Measurements from ENCODE around the gene EIF3B.

Gene EIF3B

GRCh38 chr7:2381227-2381626 is 26.6 kb downstream of the EIF3B start:
- Histone ChIP-seq H3K9me3 (replicated peaks; ENCODE audit: insufficient read depth, low read length) (no peaks in the 10 kb centered on the region), H3K36me3 (replicated peaks; ENCODE audit: insufficient read depth, low read length) (peaks cover 28% of the 10 kb centered on the region), H3K27ac (ENCODE audit: low read length) (no peak overlapping the region), H3K79me2 (ENCODE audit: low read length) (peaks cover 27% of the 10 kb centered on the region), H2AFZ (ENCODE audit: low read length) (no peak overlapping the region), H3K27me3 (replicated peaks; ENCODE audit: insufficient read depth, low read length) (no peaks in the 10 kb centered on the region), H3K9ac (ENCODE audit: low read length) (no peak overlapping the region), H3F3A (ENCODE audit: insufficient read depth, low read length) (no peaks in the 10 kb centered on the region; the same call in 1 of the 2 replicates), H3K4me3 (ENCODE audit: low read length) (no peak overlapping the region), H3K4me1 (ENCODE audit: low read length) (no peaks in the 10 kb centered on the region), H3K4me2 (ENCODE audit: low read depth, low read length) (no peak overlapping the region), H4K20me1 (ENCODE audit: insufficient read depth, low read length) (no peaks in the 10 kb centered on the region), H3K9me2 (replicated peaks; ENCODE audit: insufficient read depth, low read length) (no peaks in the 10 kb centered on the region)
- no peak for DNase-seq
- TF ChIP-seq, protein P1, sequence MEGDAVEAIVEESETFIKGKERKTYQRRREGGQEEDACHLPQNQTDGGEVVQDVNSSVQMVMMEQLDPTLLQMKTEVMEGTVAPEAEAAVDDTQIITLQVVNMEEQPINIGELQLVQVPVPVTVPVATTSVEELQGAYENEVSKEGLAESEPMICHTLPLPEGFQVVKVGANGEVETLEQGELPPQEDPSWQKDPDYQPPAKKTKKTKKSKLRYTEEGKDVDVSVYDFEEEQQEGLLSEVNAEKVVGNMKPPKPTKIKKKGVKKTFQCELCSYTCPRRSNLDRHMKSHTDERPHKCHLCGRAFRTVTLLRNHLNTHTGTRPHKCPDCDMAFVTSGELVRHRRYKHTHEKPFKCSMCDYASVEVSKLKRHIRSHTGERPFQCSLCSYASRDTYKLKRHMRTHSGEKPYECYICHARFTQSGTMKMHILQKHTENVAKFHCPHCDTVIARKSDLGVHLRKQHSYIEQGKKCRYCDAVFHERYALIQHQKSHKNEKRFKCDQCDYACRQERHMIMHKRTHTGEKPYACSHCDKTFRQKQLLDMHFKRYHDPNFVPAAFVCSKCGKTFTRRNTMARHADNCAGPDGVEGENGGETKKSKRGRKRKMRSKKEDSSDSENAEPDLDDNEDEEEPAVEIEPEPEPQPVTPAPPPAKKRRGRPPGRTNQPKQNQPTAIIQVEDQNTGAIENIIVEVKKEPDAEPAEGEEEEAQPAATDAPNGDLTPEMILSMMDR (IDR thresholded peaks at IDR 0.05; ENCODE audit: low read length): no peak
- TF ChIP-seq EZH2phosphoT487 (IDR thresholded peaks at IDR 0.05; ENCODE audit: low read length) (no peak), EZH2 (optimal IDR thresholded peaks at IDR 0.05; ENCODE audit: low read depth, low read length) (no peak)

GRCh38 chr7:2381881-2382509 is 27.4 kb downstream of the EIF3B start:
- Histone ChIP-seq H3K27ac (ENCODE audit: low read length) (no peak overlapping the region), H3K79me2 (ENCODE audit: low read length) (peaks cover 19% of the 10 kb centered on the region), H3K9me3 (replicated peaks; ENCODE audit: insufficient read depth, low read length) (no peaks in the 10 kb centered on the region), H2AFZ (ENCODE audit: low read length) (no peak overlapping the region), H4K20me1 (ENCODE audit: insufficient read depth, low read length) (no peaks in the 10 kb centered on the region), H3K4me3 (ENCODE audit: low read length) (no peak overlapping the region), H3K9me2 (replicated peaks; ENCODE audit: insufficient read depth, low read length) (no peaks in the 10 kb centered on the region), H3K27me3 (replicated peaks; ENCODE audit: insufficient read depth, low read length) (no peaks in the 10 kb centered on the region), H3F3A (ENCODE audit: insufficient read depth, low read length) (no peaks in the 10 kb centered on the region; the same call in 1 of the 2 replicates), H3K36me3 (replicated peaks; ENCODE audit: insufficient read depth, low read length) (peaks cover 20% of the 10 kb centered on the region), H3K4me2 (ENCODE audit: low read depth, low read length) (no peak overlapping the region), H3K4me1 (ENCODE audit: low read length) (no peaks in the 10 kb centered on the region), H3K9ac (ENCODE audit: low read length) (no peak overlapping the region)
- DNase-seq: no peak
- TF ChIP-seq EZH2phosphoT487 (IDR thresholded peaks at IDR 0.05; ENCODE audit: low read length) (no peak), EZH2 (optimal IDR thresholded peaks at IDR 0.05; ENCODE audit: low read depth, low read length) (no peak)
- TF ChIP-seq, protein P1 (IDR thresholded peaks at IDR 0.05; ENCODE audit: low read length): no peak

- Histone ChIP-seq H4K20me1 (ENCODE audit: insufficient read depth, low read length) (no peaks in the 10 kb centered on the region), H3K79me2 (ENCODE audit: low read length) (peaks cover 10% of the 10 kb centered on the region), H3K9me2 (replicated peaks; ENCODE audit: insufficient read depth, low read length) (no peaks in the 10 kb centered on the region), H3K4me3 (ENCODE audit: low read length) (no peak overlapping the region), H3K4me2 (ENCODE audit: low read depth, low read length) (no peak overlapping the region), H3K9ac (ENCODE audit: low read length) (no peak overlapping the region), H3F3A (ENCODE audit: insufficient read depth, low read length) (no peaks in the 10 kb centered on the region; the same call in 1 of the 2 replicates), H3K4me1 (ENCODE audit: low read length) (no peaks in the 10 kb centered on the region), H3K27ac (ENCODE audit: low read length) (no peak overlapping the region), H3K9me3 (replicated peaks; ENCODE audit: insufficient read depth, low read length) (no peaks in the 10 kb centered on the region), H2AFZ (ENCODE audit: low read length) (no peak overlapping the region), H3K27me3 (replicated peaks; ENCODE audit: insufficient read depth, low read length) (no peaks in the 10 kb centered on the region), H3K36me3 (replicated peaks; ENCODE audit: insufficient read depth, low read length) (peaks cover 16% of the 10 kb centered on the region)
- TF ChIP-seq EZH2 (optimal IDR thresholded peaks at IDR 0.05; ENCODE audit: low read depth, low read length): no peak
- TF ChIP-seq, protein P1 (IDR thresholded peaks at IDR 0.05; ENCODE audit: low read length): no peak
- no peak for TF ChIP-seq EZH2phosphoT487 (IDR thresholded peaks at IDR 0.05; ENCODE audit: low read length)
- no peak for DNase-seq
Measured at GRCh38 chr7:2383543-2384274, 29.1 kb downstream of the EIF3B start.

All from MM.1S (cell line).